PC-9 (cell line): ENCODE data around the gene ELOVL1. TPM values are rescaled to one million over a fixed set of nuclear protein-coding genes. Genes with fewer than 3 reads are reported as not detected.

Experiments used
- BruUV-seq: library from RNA; stranded (reverse); fragments of 400-500 nt; replicated peaks from 2 replicates; lab custom pipeline; 2021; lab: Mats Ljungman, UMichigan
- CTCF ChIA-PET: fragments of 300-600 bp; sonication (Branson Sonifier 250); formaldehyde crosslinking; loops from one replicate; lab custom pipeline; 2022; ENCODE audit warnings: antibody characterized with exemption; lab: Charles Lee
- POLR2A ChIA-PET: fragments of 300-600 bp; sonication (Branson Sonifier 250); formaldehyde crosslinking; loops from one replicate; lab custom pipeline; 2022; ENCODE audit warnings: antibody characterized with exemption; ENCODE audit not compliant: unreplicated experiment; lab: Charles Lee
- DNase-seq, 2 experiments: peaks; one replicate each; pipeline versions ENCODE4 v3.0.0 to v3.0.0-alpha.2; 2015 to 2022; ENCODE audit warnings: mixed read lengths in 1 of 2
- H2AFZ ChIP-seq: fragments of 200-600 bp; sonication (generic); 2 replicates; pipeline ENCODE4 v1.8.1; 2017; ENCODE audit warnings: antibody characterized with exemption
- H3F3A ChIP-seq: fragments of 200-600 bp; sonication (generic); 2 replicates; pipeline ENCODE4 v1.8.1; 2017; ENCODE audit warnings: antibody characterized with exemption, mild to moderate bottlenecking, low read depth; ENCODE audit not compliant: insufficient read depth
- H3K27ac ChIP-seq: fragments of 200-600 bp; sonication (generic); 2 replicates; pipeline ENCODE4 v1.6.1; 2016; ENCODE audit warnings: mixed run types
- H3K27me3 ChIP-seq: fragments of 200-600 bp; sonication (generic); 2 replicates; pipeline ENCODE4 v1.6.1; 2016; ENCODE audit warnings: low read depth, mixed run types; ENCODE audit not compliant: insufficient read depth
- H3K36me3 ChIP-seq: fragments of 200-600 bp; sonication (generic); 2 replicates; pipeline ENCODE4 v1.6.1; 2016; ENCODE audit warnings: low read depth, mixed run types
- H3K4me1 ChIP-seq: fragments of 200-600 bp; sonication (generic); replicated peaks from 2 replicates; pipeline ENCODE4 v1.6.1; 2016; ENCODE audit warnings: mixed run types; ENCODE audit not compliant: insufficient read depth
- H3K4me2 ChIP-seq: fragments of 200-600 bp; sonication (generic); 2 replicates; pipeline ENCODE4 v1.6.1; 2017; ENCODE audit warnings: mixed run types
- H3K4me3 ChIP-seq: fragments of 200-600 bp; sonication (generic); 2 replicates; pipeline ENCODE4 v1.6.1; 2016; ENCODE audit warnings: mixed run types
- H3K79me2 ChIP-seq: fragments of 200-600 bp; sonication (generic); 2 replicates; pipeline ENCODE4 v1.6.1; 2017; ENCODE audit warnings: low read depth, mixed run types
- H3K9me2 ChIP-seq: fragments of 200-600 bp; sonication (generic); 2 replicates; pipeline ENCODE4 v1.8.1; 2017; ENCODE audit warnings: mild to moderate bottlenecking; ENCODE audit not compliant: insufficient read depth
- H3K9me3 ChIP-seq: fragments of 200-600 bp; sonication (generic); 2 replicates; pipeline ENCODE4 v1.8.1; 2016; ENCODE audit warnings: low read depth; ENCODE audit not compliant: insufficient read depth
- H4K20me1 ChIP-seq: fragments of 200-600 bp; sonication (generic); 2 replicates; pipeline ENCODE4 v1.8.1; 2017; ENCODE audit not compliant: insufficient read depth
- CTCF ChIP-seq: fragments of 200-600 bp; sonication (generic); conservative IDR thresholded peaks from 2 replicates; pipeline ENCODE4 v1.6.1; 2017; ENCODE audit warnings: mixed run types, antibody characterized with exemption, mild to moderate bottlenecking, moderate library complexity
- EZH2 ChIP-seq: fragments of 200-600 bp; sonication (generic); IDR thresholded peaks from 2 replicates; pipeline ENCODE4 v1.8.0; 2017; ENCODE audit warnings: antibody characterized with exemption, low read depth
- intact Hi-C: fragments of 100-400 bp; cut with micrococcal nuclease; formaldehyde crosslinking; loops from one replicate; pipeline ENCODE4 v1.10.0; 2022; ENCODE audit not compliant: unreplicated experiment
- total RNA-seq: library from RNA; stranded (reverse); gene quantifications from 2 replicates; pipeline ENCODE4 v1.2.3, GENCODE V29; 2021

ELOVL1 gene
- total RNA-seq, 1 experiment from 2014 or later: 131 TPM

GRCh38 chr1:43405876-43406234, 38.0 kb upstream of the ELOVL1 start:
- H3K27ac ChIP-seq: no peak overlapping the region
- no peaks in the 10 kb centered on the region for H3K79me2 ChIP-seq
- no peaks in the 10 kb centered on the region for H3F3A ChIP-seq
- no peak overlapping the region for H3K4me3 ChIP-seq
- H3K36me3 ChIP-seq: 0 out of 2 replicates have a peak, but pooled peaks cover 14% of the 10 kb centered on the region
- no peaks in the 10 kb centered on the region for H3K9me2 ChIP-seq
- TF ChIP-seq CTCF: no peak
- TF ChIP-seq EZH2: no peak
- BruUV-seq: no TSS peak
- no peaks in the 10 kb centered on the region for H3K9me3 ChIP-seq
- H3K4me1 ChIP-seq: no peaks in the 10 kb centered on the region
- no peak overlapping the region for H3K4me2 ChIP-seq
- H3K27me3 ChIP-seq: no peaks in the 10 kb centered on the region
- POLR2A ChIA-PET: interaction anchor here (0.7 kb wide), 2 partner anchors 24 to 502 kb away, joined by 6 to 7 read pairs; no protein-coding TSS in a partner anchor
- intact Hi-C loops: no loop called here
- no peak overlapping the region for H2AFZ ChIP-seq
- no peaks in the 10 kb centered on the region for H4K20me1 ChIP-seq
- CTCF ChIA-PET: no interaction called here
- DNase-seq: no peak

- CTCF ChIA-PET: no interaction called here
Observed at GRCh38 chr1:43405219-43405875, 37.5 kb upstream of the ELOVL1 start.

GRCh38 chr1:43404353-43404752, 36.5 kb upstream of the ELOVL1 start:
- no peaks in the 10 kb centered on the region for H3K9me3 ChIP-seq
- no peak for DNase-seq
- H2AFZ ChIP-seq: no peak overlapping the region
- BruUV-seq: no TSS peak
- TF ChIP-seq EZH2: no peak
- TF ChIP-seq CTCF: no peak
- no peaks in the 10 kb centered on the region for H3F3A ChIP-seq
- 0 out of 2 replicates have a peak, but pooled peaks cover 14% of the 10 kb centered on the region for H3K36me3 ChIP-seq
- no peaks in the 10 kb centered on the region for H3K27me3 ChIP-seq
- POLR2A ChIA-PET: no interaction called here
- intact Hi-C loops: no loop called here
- no peak overlapping the region for H3K4me3 ChIP-seq
- no peak overlapping the region for H3K4me2 ChIP-seq
- no peaks in the 10 kb centered on the region for H3K79me2 ChIP-seq
- H4K20me1 ChIP-seq: no peaks in the 10 kb centered on the region
- CTCF ChIA-PET: no interaction called here
- H3K27ac ChIP-seq: no peak overlapping the region
- H3K9me2 ChIP-seq: no peaks in the 10 kb centered on the region
- H3K4me1 ChIP-seq: no peaks in the 10 kb centered on the region

More at GRCh38 chr1:43405219-43405875, 37.5 kb upstream of the ELOVL1 start:
- no peaks in the 10 kb centered on the region for H4K20me1 ChIP-seq
- H3K9me2 ChIP-seq: no peaks in the 10 kb centered on the region
- no peaks in the 10 kb centered on the region for H3K9me3 ChIP-seq
- H3K4me2 ChIP-seq: no peak overlapping the region
- H3K4me1 ChIP-seq: no peaks in the 10 kb centered on the region
- H3K79me2 ChIP-seq: no peaks in the 10 kb centered on the region
- H3K4me3 ChIP-seq: no peak overlapping the region
- 0 out of 2 replicates have a peak, but pooled peaks cover 14% of the 10 kb centered on the region for H3K36me3 ChIP-seq
- POLR2A ChIA-PET: no interaction called here
- no peak overlapping the region for H3K27ac ChIP-seq
- H2AFZ ChIP-seq: no peak overlapping the region
- DNase-seq: no peak
- H3F3A ChIP-seq: no peaks in the 10 kb centered on the region
- intact Hi-C loops: no loop called here
- no TSS peak for BruUV-seq
- H3K27me3 ChIP-seq: no peaks in the 10 kb centered on the region
- TF ChIP-seq EZH2: no peak
- no peak for TF ChIP-seq CTCF
